Astrocyte (in vitro differentiated cells and primary cell): ENCODE measurements around the gene MCRS1. TPM values are rescaled to one million over a fixed set of nuclear protein-coding genes. Genes with fewer than 3 reads are reported as not detected.
"Not testable (repeated sequence)": the region's sequence is repeated elsewhere in the genome, so short reads cannot be mapped to it uniquely, and the experiment has no call there.

Experiments used
- DNase-seq: peaks from one replicate; pipeline ENCODE4 v3.0.0-alpha.2; 2010; ENCODE audit warnings: low read depth
- FAIRE-seq: peaks from 2 replicates; lab custom pipeline; 2011; peaks lifted over from hg19 to GRCh38; lab: Jason Lieb, UNC
- H2AFZ ChIP-seq: 2 replicates; pipeline ENCODE4 v1.6.0; 2012; ENCODE audit warnings: low read depth, low read length, inconsistent platforms
- H3K27ac ChIP-seq: 2 replicates; pipeline ENCODE4 v1.5.1; 2011; ENCODE audit warnings: low read depth, low read length, inconsistent platforms
- H3K27me3 ChIP-seq: 2 replicates; pipeline ENCODE4 v1.6.0; 2011; ENCODE audit warnings: low read length, inconsistent platforms; ENCODE audit not compliant: insufficient read depth
- H3K36me3 ChIP-seq: 2 replicates; pipeline ENCODE4 v1.5.1; 2011; ENCODE audit warnings: low read length, inconsistent platforms; ENCODE audit not compliant: insufficient read depth
- H3K4me1 ChIP-seq: 2 replicates; pipeline ENCODE4 v1.5.1; 2011; ENCODE audit warnings: low read length, inconsistent platforms; ENCODE audit not compliant: insufficient read depth
- H3K4me2 ChIP-seq: 2 replicates; pipeline ENCODE4 v1.6.0; 2012; ENCODE audit warnings: low read length, inconsistent platforms
- H3K4me3 ChIP-seq: 2 replicates; pipeline ENCODE4 v1.5.1; 2011; ENCODE audit warnings: low read depth, mild to moderate bottlenecking, low read length, inconsistent platforms; ENCODE audit not compliant: insufficient read depth
- H3K79me2 ChIP-seq: 2 replicates; pipeline ENCODE4 v1.6.0; 2012; ENCODE audit warnings: mild to moderate bottlenecking, low read length, inconsistent platforms; ENCODE audit not compliant: insufficient read depth
- H3K9ac ChIP-seq: 2 replicates; pipeline ENCODE4 v1.6.0; 2012; ENCODE audit warnings: mild to moderate bottlenecking, low read length, inconsistent platforms
- H3K9me3 ChIP-seq: 2 replicates; pipeline ENCODE4 v1.5.1; 2012; ENCODE audit warnings: low read depth, mild to moderate bottlenecking, low read length, inconsistent platforms; ENCODE audit not compliant: insufficient read depth
- H4K20me1 ChIP-seq: 2 replicates; pipeline ENCODE4 v1.6.0; 2012; ENCODE audit warnings: low read length, inconsistent platforms; ENCODE audit not compliant: insufficient read depth
- H3K27ac Mint-ChIP-seq: one replicate; pipeline ENCODE4 v1.8.0; 2021; ENCODE audit warnings: mild to moderate bottlenecking, mixed read lengths; ENCODE audit not compliant: unreplicated experiment
- H3K27me3 Mint-ChIP-seq: one replicate; pipeline ENCODE4 v1.8.0; 2021; ENCODE audit warnings: low read depth, mixed read lengths; ENCODE audit not compliant: unreplicated experiment
- H3K36me3 Mint-ChIP-seq: one replicate; pipeline ENCODE4 v1.8.0; 2021; ENCODE audit warnings: low read depth, mixed read lengths; ENCODE audit not compliant: unreplicated experiment
- H3K4me1 Mint-ChIP-seq: one replicate; pipeline ENCODE4 v1.8.0; 2021; ENCODE audit warnings: low read depth, mixed read lengths; ENCODE audit not compliant: unreplicated experiment
- H3K4me3 Mint-ChIP-seq: one replicate; pipeline ENCODE4 v1.8.0; 2021; ENCODE audit warnings: mild to moderate bottlenecking, moderate library complexity, mixed read lengths; ENCODE audit not compliant: unreplicated experiment
- H3K9me3 Mint-ChIP-seq: one replicate; pipeline ENCODE4 v1.8.0; 2021; ENCODE audit warnings: mild to moderate bottlenecking, mixed read lengths; ENCODE audit not compliant: unreplicated experiment
- EZH2 ChIP-seq: IDR thresholded peaks from 2 replicates; pipeline ENCODE4 v1.6.1; 2012; ENCODE audit warnings: mild to moderate bottlenecking, low read length, inconsistent platforms; ENCODE audit not compliant: insufficient read depth
- total RNA-seq: library from RNA; stranded (reverse); gene quantifications from 2 replicates; pipeline ENCODE4 v1.2.1, GENCODE V29; 2021
- TF ChIP-seq, protein P1 (sequence below): IDR thresholded peaks from 2 replicates; pipeline ENCODE4 v1.5.1; 2011; ENCODE audit warnings: low read depth, mild to moderate bottlenecking, inconsistent platforms, low read length, moderate library complexity; ENCODE audit not compliant: insufficient read depth

Gene MCRS1
- total RNA-seq, 1 donor from 2014 or later = 45.2 TPM

DNA sequence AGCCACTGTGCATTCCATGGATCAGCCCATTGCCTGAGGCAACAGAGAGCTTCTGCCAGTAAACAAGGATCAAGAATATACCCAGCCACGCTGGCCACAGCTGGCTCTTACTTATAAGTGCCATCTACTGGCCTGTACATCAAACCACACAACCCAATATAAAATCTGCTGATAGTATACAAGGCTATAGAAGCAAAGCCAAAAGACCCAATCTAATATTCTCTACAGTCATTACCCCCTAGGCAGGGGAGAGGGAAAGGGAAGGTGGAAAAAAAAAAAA, 41.9 kb upstream of the MCRS1 start:
- Mint-ChIP-seq H3K4me3 (no peak overlapping the region), H3K36me3 (peaks cover 9% of the 10 kb centered on the region), H3K27ac (no peak overlapping the region), H3K4me1 (peaks cover 2% of the 10 kb centered on the region), H3K27me3 (peaks cover 3% of the 10 kb centered on the region), H3K9me3 (no peaks in the 10 kb centered on the region)
- H2AFZ ChIP-seq = no peak overlapping the region
- H3K4me3 ChIP-seq = no peak overlapping the region
- no peak overlapping the region for H3K4me2 ChIP-seq
- DNase-seq = no peak
- no peaks in the 10 kb centered on the region for H3K4me1 ChIP-seq
- H3K79me2 ChIP-seq = no peaks in the 10 kb centered on the region
- H3K36me3 ChIP-seq = no peaks in the 10 kb centered on the region
- H3K9ac ChIP-seq = no peak overlapping the region
- H3K9me3 ChIP-seq = no peaks in the 10 kb centered on the region
- no peak for FAIRE-seq
- H3K27me3 ChIP-seq = no peaks in the 10 kb centered on the region
- H3K27ac ChIP-seq = no peak overlapping the region
- H4K20me1 ChIP-seq = no peaks in the 10 kb centered on the region
- TF ChIP-seq, protein P1, sequence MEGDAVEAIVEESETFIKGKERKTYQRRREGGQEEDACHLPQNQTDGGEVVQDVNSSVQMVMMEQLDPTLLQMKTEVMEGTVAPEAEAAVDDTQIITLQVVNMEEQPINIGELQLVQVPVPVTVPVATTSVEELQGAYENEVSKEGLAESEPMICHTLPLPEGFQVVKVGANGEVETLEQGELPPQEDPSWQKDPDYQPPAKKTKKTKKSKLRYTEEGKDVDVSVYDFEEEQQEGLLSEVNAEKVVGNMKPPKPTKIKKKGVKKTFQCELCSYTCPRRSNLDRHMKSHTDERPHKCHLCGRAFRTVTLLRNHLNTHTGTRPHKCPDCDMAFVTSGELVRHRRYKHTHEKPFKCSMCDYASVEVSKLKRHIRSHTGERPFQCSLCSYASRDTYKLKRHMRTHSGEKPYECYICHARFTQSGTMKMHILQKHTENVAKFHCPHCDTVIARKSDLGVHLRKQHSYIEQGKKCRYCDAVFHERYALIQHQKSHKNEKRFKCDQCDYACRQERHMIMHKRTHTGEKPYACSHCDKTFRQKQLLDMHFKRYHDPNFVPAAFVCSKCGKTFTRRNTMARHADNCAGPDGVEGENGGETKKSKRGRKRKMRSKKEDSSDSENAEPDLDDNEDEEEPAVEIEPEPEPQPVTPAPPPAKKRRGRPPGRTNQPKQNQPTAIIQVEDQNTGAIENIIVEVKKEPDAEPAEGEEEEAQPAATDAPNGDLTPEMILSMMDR = peak; percentile 10
- TF ChIP-seq EZH2 = no peak

DNA sequence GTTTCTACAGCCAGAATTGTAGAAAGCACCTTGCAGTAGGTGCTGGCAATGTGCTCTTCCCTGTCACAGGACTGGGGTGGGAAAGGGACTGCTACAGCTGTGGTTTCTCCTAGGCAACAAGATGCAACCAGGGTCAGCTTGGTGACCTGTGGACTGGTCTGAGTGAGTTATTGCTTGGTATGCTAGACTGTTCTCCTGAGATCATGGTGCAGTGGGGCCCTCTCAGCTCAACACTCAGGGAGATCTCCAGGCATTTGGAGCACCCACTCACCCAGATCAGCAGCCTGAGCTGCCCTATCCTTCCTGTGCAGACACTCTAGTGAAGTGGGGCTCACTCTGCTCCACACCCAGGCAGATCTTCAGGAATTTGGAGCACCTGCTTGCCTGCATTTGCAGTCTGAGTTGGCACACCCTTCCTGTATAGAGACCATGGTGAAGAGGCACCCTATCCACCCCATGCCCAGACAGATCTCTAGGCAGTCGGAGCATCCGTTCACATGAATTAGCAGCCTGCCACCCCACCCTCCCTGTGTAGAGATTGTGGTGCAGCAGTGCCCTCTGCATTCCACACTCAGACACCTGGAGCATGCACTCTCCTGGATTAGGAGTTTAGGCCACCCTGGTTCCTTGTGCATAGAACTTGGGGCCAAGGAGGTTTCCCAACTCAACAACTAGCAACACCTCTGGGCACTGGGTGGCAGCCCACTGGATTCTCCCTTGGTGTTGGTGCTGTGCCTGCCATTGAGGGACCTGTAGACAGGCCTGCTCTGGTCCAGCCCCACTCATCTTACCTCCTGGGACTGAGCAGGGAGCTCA, 41.3 kb upstream of the MCRS1 start:
- FAIRE-seq = no peak

DNA sequence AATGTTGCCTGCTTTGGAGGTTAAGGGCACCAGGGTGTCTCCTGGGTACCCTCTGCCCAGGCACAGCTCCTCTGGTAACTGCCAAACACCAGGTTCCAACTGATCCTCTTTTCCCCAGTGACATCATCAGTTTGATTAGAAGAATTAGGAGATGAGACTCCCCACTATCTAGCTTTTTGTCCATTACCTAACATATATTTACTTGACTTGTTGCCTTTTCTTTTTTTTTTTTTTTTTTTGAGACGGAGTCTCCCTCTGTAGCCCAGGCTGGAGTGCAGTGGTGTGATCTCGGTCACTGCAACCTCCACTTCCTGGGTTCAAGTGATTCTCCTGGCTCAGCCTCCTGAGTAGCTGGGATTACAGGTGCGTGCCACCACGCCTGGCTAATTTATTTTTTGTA, 37.6 kb upstream of the MCRS1 start, which contains the start of gene FAM186B:
Gene FAM186B (minus strand): TSS at position 101 of the 400 bp plus-strand sequence. CDS start 162 bp downstream, outside the sequence.
- H3K4me3 ChIP-seq, FAIRE-seq, H3K9me3 ChIP-seq, H3K27ac Mint-ChIP-seq, H3K79me2 ChIP-seq, H3K4me1 Mint-ChIP-seq, H3K4me2 ChIP-seq, H3K9me3 Mint-ChIP-seq, H2AFZ ChIP-seq, H3K27me3 ChIP-seq, H3K27ac ChIP-seq, H4K20me1 ChIP-seq, H3K36me3 Mint-ChIP-seq, H3K4me3 Mint-ChIP-seq, H3K36me3 ChIP-seq, H3K4me1 ChIP-seq, H3K9ac ChIP-seq, DNase-seq: not testable (repeated sequence)
- peaks cover 13% of the 10 kb centered on the region for H3K27me3 Mint-ChIP-seq

More for the DNA sequence above, 41.3 kb upstream of the MCRS1 start:
- H3K36me3 Mint-ChIP-seq = peaks cover 9% of the 10 kb centered on the region
- Histone ChIP-seq H3K4me2 (no peak overlapping the region), H3K9ac (no peak overlapping the region), H4K20me1 (no peaks in the 10 kb centered on the region), H3K4me1 (no peaks in the 10 kb centered on the region), H3K27me3 (no peaks in the 10 kb centered on the region), H3K9me3 (no peaks in the 10 kb centered on the region), H2AFZ (no peak overlapping the region), H3K36me3 (no peaks in the 10 kb centered on the region), H3K27ac (no peak overlapping the region), H3K4me3 (no peak overlapping the region), H3K79me2 (no peaks in the 10 kb centered on the region)
- H3K27ac Mint-ChIP-seq = no peak overlapping the region
- H3K9me3 Mint-ChIP-seq = no peaks in the 10 kb centered on the region
- peaks cover 2% of the 10 kb centered on the region for H3K4me1 Mint-ChIP-seq
- H3K4me3 Mint-ChIP-seq = no peak overlapping the region
- no peak for DNase-seq
- peaks cover 4% of the 10 kb centered on the region for H3K27me3 Mint-ChIP-seq
- TF ChIP-seq, protein P1 = no peak
- no peak for TF ChIP-seq EZH2
